K562 (cell line): Measurements from ENCODE around the gene DNAH9. TPM values are rescaled to one million over a fixed set of nuclear protein-coding genes. Genes with fewer than 3 reads are reported as not detected.

Experiments used
- ATAC-seq: fragments of 200-7000 bp; cut with Tn5 transposase; 3 replicates; pipeline ENCODE4 v1.9.1; 2020; ENCODE audit warnings: moderate library complexity
- BruUV-seq: library from RNA; stranded (reverse); fragments of 400-500 nt; replicated peaks from 2 replicates; lab custom pipeline; 2021; lab: Mats Ljungman, UMichigan
- CTCF ChIA-PET: fragments of 300-600 bp; formaldehyde crosslinking; extraction: SDS; loops from one replicate; lab custom pipeline; 2021; ENCODE audit warnings: low intra/inter-chr PET ratio; lab: Yijun Ruan, JAX
- POLR2A ChIA-PET: fragments of 300-600, 350-650 bp; sonication (Branson Sonifier 250); formaldehyde crosslinking; extraction: SDS; loops from one replicate; lab custom pipeline; 2021; ENCODE audit warnings: antibody characterized with exemption, inconsistent platforms; lab: Yijun Ruan, JAX
- DNase-seq, 4 experiments: peaks; one replicate each; pipeline versions ENCODE4 v3.0.0 to v3.0.0-alpha.2; 2011 to 2018; ENCODE audit warnings: low spot score in 3 of 4, mixed read lengths in 3 of 4; ENCODE audit errors: extremely low read depth in 1 of 4
- FAIRE-seq: peaks from 2 replicates; lab custom pipeline; 2011; peaks lifted over from hg19 to GRCh38; lab: Jason Lieb, UNC
- H2AFZ ChIP-seq: 2 replicates; pipeline ENCODE4 v1.6.0; 2011; ENCODE audit warnings: low read depth, low read length, control low read depth, inconsistent platforms
- H3K27ac ChIP-seq: fragments of 200-600 bp; 3 replicates; pipeline ENCODE4 v1.8.0; 2011; ENCODE audit warnings: low read depth, mild to moderate bottlenecking, control low read depth, inconsistent platforms, low read length, moderate library complexity, mixed read lengths; ENCODE audit errors: extremely low read depth
- H3K27me3 ChIP-seq, 2 experiments: fragments of 300-600 bp in 1 of 2; 2 replicates in 1 of 2; 3 replicates in 1 of 2; pipeline versions ENCODE4 v1.6.0 to v1.8.0; 2011; ENCODE audit warnings: inconsistent platforms in 2 of 2, low read length in 2 of 2, mild to moderate bottlenecking in 1 of 2, mixed read lengths in 1 of 2, moderate library complexity in 1 of 2; ENCODE audit not compliant: control insufficient read depth in 2 of 2, insufficient read depth in 2 of 2
- H3K36me3 ChIP-seq: fragments of 300-600 bp; 3 replicates; pipeline ENCODE4 v1.8.0; 2011; ENCODE audit warnings: mild to moderate bottlenecking, low read length, inconsistent platforms; ENCODE audit not compliant: control insufficient read depth, insufficient read depth
- H3K4me1 ChIP-seq, 2 experiments: fragments of 200-600 bp in 1 of 2; replicated peaks in 1 of 2; 2 replicates in 1 of 2; 3 replicates in 1 of 2; pipeline versions ENCODE4 v1.5.1 to v1.8.0; 2011; ENCODE audit warnings: inconsistent platforms in 2 of 2, low read length in 2 of 2, mild to moderate bottlenecking in 1 of 2, mixed read lengths in 1 of 2, moderate library complexity in 1 of 2; ENCODE audit not compliant: control insufficient read depth in 2 of 2, insufficient read depth in 2 of 2
- H3K4me2 ChIP-seq: 2 replicates; pipeline ENCODE4 v1.6.1; 2011; ENCODE audit warnings: low read length, control low read depth, inconsistent platforms, mixed read lengths; ENCODE audit not compliant: insufficient read depth
- H3K4me3 ChIP-seq: fragments of 200-600 bp; sonication (generic), shearing (Covaris generic); 2 replicates; pipeline ENCODE4 v1.5.1; 2016; ENCODE audit warnings: control low read depth, inconsistent platforms
- H3K79me2 ChIP-seq: fragments of 200-600 bp; 3 replicates; pipeline ENCODE4 v1.8.0; 2011; ENCODE audit warnings: low read length, inconsistent platforms; ENCODE audit not compliant: control insufficient read depth, insufficient read depth
- H3K9ac ChIP-seq, 2 experiments: 2 replicates each; pipeline versions ENCODE4 v1.6.0 to v1.6.1; 2011; ENCODE audit warnings: low read depth in 2 of 2, low read length in 2 of 2, control low read depth in 1 of 2, inconsistent platforms in 1 of 2, mild to moderate bottlenecking in 1 of 2, mixed read lengths in 1 of 2; ENCODE audit not compliant: insufficient read depth in 1 of 2
- H3K9me1 ChIP-seq: one replicate; pipeline ENCODE4 v1.6.0; 2011; ENCODE audit warnings: inconsistent platforms, mild to moderate bottlenecking, low read length, moderate library complexity; ENCODE audit not compliant: control insufficient read depth, insufficient read depth
- H3K9me3 ChIP-seq: replicated peaks from 2 replicates; pipeline ENCODE4 v1.5.1; 2011; ENCODE audit warnings: low read depth, low read length, inconsistent platforms; ENCODE audit not compliant: control insufficient read depth, insufficient read depth
- H4K20me1 ChIP-seq: replicated peaks from 2 replicates; pipeline ENCODE4 v1.6.1; 2011; ENCODE audit warnings: low read length, inconsistent platforms, mixed read lengths; ENCODE audit not compliant: control insufficient read depth, insufficient read depth
- E2F3 ChIP-seq: fragments of 250-450 bp; sonication (Bioruptor Pico); IDR thresholded peaks from 2 replicates; pipeline ENCODE4 v1.4.0; 2020; ENCODE audit warnings: mild to moderate bottlenecking
- FOXP1 ChIP-seq: sonication (generic); formaldehyde crosslinking; IDR thresholded peaks from 2 replicates; pipeline ENCODE4 v1.8.0; 2022; ENCODE audit warnings: mild to moderate bottlenecking, missing genetic modification reagents
- HDAC3 ChIP-seq: fragments of 450-650 bp; IDR thresholded peaks from 2 replicates; pipeline ENCODE4 v1.6.1; 2018; ENCODE audit warnings: borderline replicate concordance, mild to moderate bottlenecking, moderate library complexity; ENCODE audit not compliant: partially characterized antibody
- HNRNPL ChIP-seq: fragments of 200-400 bp; formaldehyde crosslinking; IDR thresholded peaks from 2 replicates; pipeline ENCODE4 v1.6.1; 2017; ENCODE audit warnings: low read depth, mild to moderate bottlenecking, low read length
- MECOM ChIP-seq: fragments of 250-450 bp; sonication (Bioruptor Pico); IDR thresholded peaks from 2 replicates; pipeline ENCODE4 v1.8.0; 2022; ENCODE audit warnings: inconsistent platforms
- NFRKB ChIP-seq: fragments of 450-650 bp; IDR thresholded peaks from 2 replicates; pipeline ENCODE4 v1.6.1; 2016; ENCODE audit warnings: low read depth
- TCF7 ChIP-seq: sonication (generic); IDR thresholded peaks from 2 replicates; pipeline ENCODE4 v1.6.1; 2016; ENCODE audit warnings: antibody characterized with exemption, borderline replicate concordance
- XRCC4 ChIP-seq: IDR thresholded peaks from one replicate; pipeline ENCODE4 v1.6.1; 2011; ENCODE audit not compliant: insufficient read depth, insufficient read length; ENCODE audit errors: extremely low read depth
- XRCC5 ChIP-seq: fragments of 200-400 bp; formaldehyde crosslinking; IDR thresholded peaks from 2 replicates; pipeline ENCODE4 v1.6.1; 2017; ENCODE audit warnings: low read depth, mild to moderate bottlenecking, low read length
- ZC3H11A ChIP-seq: IDR thresholded peaks from 2 replicates; pipeline ENCODE4 v1.6.1; 2012; ENCODE audit warnings: low read depth, low read length, improper control_type of control experiment
- ZNF146 ChIP-seq: IDR thresholded peaks from one replicate; pipeline ENCODE4 v1.6.1; 2018; ENCODE audit warnings: missing compliant biosample characterization; ENCODE audit not compliant: unreplicated experiment
- ZNF24 ChIP-seq: fragments of 450-650 bp; IDR thresholded peaks from 2 replicates; pipeline ENCODE4 v1.6.1; 2016
- WGBS: fragments of 100-300 bp; shearing (Covaris generic); methylation state at CpG from one replicate; pipeline ENCODE4 v1.1.6; 2016; ENCODE audit warnings: low coverage, mixed read lengths; ENCODE audit not compliant: insufficient coverage; ENCODE audit errors: missing lambda C conversion rate; 5-methylcytosine and 5-hydroxymethylcytosine counted together
- in situ Hi-C: fragments of 300-500 bp; cut with MboI; formaldehyde crosslinking; loops from 4 replicates; pipeline ENCODE4 v1.15.0; 2018; ENCODE audit warnings: inconsistent platforms, mixed read lengths
- intact Hi-C: fragments of 100-400 bp; cut with micrococcal nuclease; formaldehyde crosslinking; loops from 2 replicates; pipeline ENCODE4 v1.14.2; 2022
- polyA plus RNA-seq, 8 experiments: library from polyadenylated mRNA; depleted of rRNA in 4 of 8; stranded (reverse) in 5 of 8; unstranded in 3 of 8; fragments of >200 nt; fragmentation: Nextera tagmentation in 2 of 8; fragmentation: Illumina TruSeq in 1 of 8; extraction: Ambion mirVana in 2 of 8; extraction: Trizol in 1 of 8; gene quantifications; 2 replicates each; pipeline versions ENCODE4 v1.2.1 to v1.2.3, GENCODE V29; 2011 to 2014; ENCODE audit warnings: inconsistent platforms in 1 of 8, missing spikeins in 1 of 8
- total RNA-seq, 7 experiments: library from RNA; depleted of rRNA in 6 of 7; stranded (reverse); fragments of >200 nt in 6 of 7; fragmentation: Illumina TruSeq in 2 of 7; extraction: Trizol in 2 of 7; gene quantifications; 2 replicates each; pipeline versions ENCODE4 v1.2.1 to v1.2.3, GENCODE V29; 2011 to 2021; ENCODE audit warnings: low replicate concordance in 1 of 7
- TF ChIP-seq, protein P1 (sequence below): fragments of 450-650 bp; formaldehyde crosslinking; IDR thresholded peaks from 2 replicates; pipeline ENCODE4 v1.4.0; 2022; ENCODE audit warnings: missing genetic modification characterization
- TF ChIP-seq, protein P2 (sequence below): fragments of 250-450 bp; sonication (Bioruptor Pico); IDR thresholded peaks from 2 replicates; pipeline ENCODE4 v1.8.0; 2022; ENCODE audit warnings: inconsistent platforms, mild to moderate bottlenecking, moderate library complexity, borderline replicate concordance
- TF ChIP-seq, protein P3 (sequence below): sonication (generic); formaldehyde crosslinking; IDR thresholded peaks from 2 replicates; pipeline ENCODE4 v1.8.0; 2022; ENCODE audit warnings: mild to moderate bottlenecking, missing genetic modification reagents
- TF ChIP-seq, protein P4 (sequence below): fragments of 250-450 bp; sonication (Bioruptor Pico); IDR thresholded peaks from 2 replicates; pipeline ENCODE4 v1.8.0; 2022; ENCODE audit warnings: inconsistent platforms

The DNAH9 gene
- total and polyA plus RNA-seq, 9 of the 15 experiments (the other 6 are each of a cell fraction or from before 2014, with no cell fraction given) = not detected

DNA sequence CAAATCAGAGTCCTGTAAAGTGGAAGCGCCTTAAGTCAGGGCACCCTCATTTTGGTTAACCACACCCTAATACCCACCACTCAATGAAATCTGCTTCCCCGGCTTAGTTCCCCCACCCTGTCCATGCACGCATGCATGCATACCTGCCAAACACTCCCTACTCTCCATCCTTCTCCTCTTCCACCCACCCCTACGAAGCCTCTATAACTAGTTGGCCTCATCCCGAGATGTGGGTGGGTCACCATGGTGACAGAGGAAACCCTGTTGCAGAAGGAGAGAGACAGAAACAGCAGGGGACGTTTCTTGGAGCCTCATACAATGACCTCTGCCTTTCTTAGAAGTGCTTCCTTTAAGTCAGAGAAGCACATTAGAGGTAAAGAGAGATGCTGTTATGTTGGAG, 46.8 kb upstream of the DNAH9 start:
- intact Hi-C loops = no loop called here
- H4K20me1 ChIP-seq = no peaks in the 10 kb centered on the region
- TF ChIP-seq ZNF24 (no peak), NFRKB (no peak), XRCC5 (no peak), HNRNPL (no peak), ZC3H11A (no peak), HDAC3 (no peak), XRCC4 (no peak), MECOM (CRISPR knock-in tag) (no peak), FOXP1 (CRISPR knock-in tag) (no peak), ZNF146 (CRISPR knock-in tag) (no peak), E2F3 (no peak), TCF7 (no peak)
- TF ChIP-seq, protein P1, sequence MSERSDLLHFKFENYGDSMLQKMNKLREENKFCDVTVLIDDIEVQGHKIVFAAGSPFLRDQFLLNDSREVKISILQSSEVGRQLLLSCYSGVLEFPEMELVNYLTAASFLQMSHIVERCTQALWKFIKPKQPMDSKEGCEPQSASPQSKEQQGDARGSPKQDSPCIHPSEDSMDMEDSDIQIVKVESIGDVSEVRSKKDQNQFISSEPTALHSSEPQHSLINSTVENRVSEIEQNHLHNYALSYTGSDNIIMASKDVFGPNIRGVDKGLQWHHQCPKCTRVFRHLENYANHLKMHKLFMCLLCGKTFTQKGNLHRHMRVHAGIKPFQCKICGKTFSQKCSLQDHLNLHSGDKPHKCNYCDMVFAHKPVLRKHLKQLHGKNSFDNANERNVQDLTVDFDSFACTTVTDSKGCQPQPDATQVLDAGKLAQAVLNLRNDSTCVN = no peak
- TF ChIP-seq, protein P2, sequence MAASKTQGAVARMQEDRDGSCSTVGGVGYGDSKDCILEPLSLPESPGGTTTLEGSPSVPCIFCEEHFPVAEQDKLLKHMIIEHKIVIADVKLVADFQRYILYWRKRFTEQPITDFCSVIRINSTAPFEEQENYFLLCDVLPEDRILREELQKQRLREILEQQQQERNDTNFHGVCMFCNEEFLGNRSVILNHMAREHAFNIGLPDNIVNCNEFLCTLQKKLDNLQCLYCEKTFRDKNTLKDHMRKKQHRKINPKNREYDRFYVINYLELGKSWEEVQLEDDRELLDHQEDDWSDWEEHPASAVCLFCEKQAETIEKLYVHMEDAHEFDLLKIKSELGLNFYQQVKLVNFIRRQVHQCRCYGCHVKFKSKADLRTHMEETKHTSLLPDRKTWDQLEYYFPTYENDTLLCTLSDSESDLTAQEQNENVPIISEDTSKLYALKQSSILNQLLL (CRISPR knock-in tag) = no peak
- TF ChIP-seq, protein P3, sequence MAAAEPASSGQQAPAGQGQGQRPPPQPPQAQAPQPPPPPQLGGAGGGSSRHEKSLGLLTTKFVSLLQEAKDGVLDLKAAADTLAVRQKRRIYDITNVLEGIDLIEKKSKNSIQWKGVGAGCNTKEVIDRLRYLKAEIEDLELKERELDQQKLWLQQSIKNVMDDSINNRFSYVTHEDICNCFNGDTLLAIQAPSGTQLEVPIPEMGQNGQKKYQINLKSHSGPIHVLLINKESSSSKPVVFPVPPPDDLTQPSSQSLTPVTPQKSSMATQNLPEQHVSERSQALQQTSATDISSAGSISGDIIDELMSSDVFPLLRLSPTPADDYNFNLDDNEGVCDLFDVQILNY (CRISPR knock-in tag) = no peak
- TF ChIP-seq, protein P4, sequence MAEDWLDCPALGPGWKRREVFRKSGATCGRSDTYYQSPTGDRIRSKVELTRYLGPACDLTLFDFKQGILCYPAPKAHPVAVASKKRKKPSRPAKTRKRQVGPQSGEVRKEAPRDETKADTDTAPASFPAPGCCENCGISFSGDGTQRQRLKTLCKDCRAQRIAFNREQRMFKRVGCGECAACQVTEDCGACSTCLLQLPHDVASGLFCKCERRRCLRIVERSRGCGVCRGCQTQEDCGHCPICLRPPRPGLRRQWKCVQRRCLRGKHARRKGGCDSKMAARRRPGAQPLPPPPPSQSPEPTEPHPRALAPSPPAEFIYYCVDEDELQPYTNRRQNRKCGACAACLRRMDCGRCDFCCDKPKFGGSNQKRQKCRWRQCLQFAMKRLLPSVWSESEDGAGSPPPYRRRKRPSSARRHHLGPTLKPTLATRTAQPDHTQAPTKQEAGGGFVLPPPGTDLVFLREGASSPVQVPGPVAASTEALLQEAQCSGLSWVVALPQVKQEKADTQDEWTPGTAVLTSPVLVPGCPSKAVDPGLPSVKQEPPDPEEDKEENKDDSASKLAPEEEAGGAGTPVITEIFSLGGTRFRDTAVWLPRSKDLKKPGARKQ (CRISPR knock-in tag) = no peak
- TF ChIP-seq, all 486 proteins: peak for 0
- H3K4me1 ChIP-seq = no peaks in the 10 kb centered on the region
- no peaks in the 10 kb centered on the region for H3K27me3 ChIP-seq
- H3K4me3 ChIP-seq = no peak overlapping the region
- ATAC-seq (no peak), DNase-seq (no peak), FAIRE-seq (no peak)
- 0% methylated on average over 6 of the region's 6 CpGs for WGBS
- no peak overlapping the region for H3K9ac ChIP-seq
- ChIA-PET CTCF (no interaction called here), POLR2A (no interaction called here)
- no peak overlapping the region for H2AFZ ChIP-seq
- no peaks in the 10 kb centered on the region for H3K9me1 ChIP-seq
- H3K79me2 ChIP-seq = no peaks in the 10 kb centered on the region
- in situ Hi-C loops = no loop called here
- no TSS peak for BruUV-seq
- H3K4me2 ChIP-seq = no peak overlapping the region
- H3K27ac ChIP-seq = no peak overlapping the region
- no peaks in the 10 kb centered on the region for H3K36me3 ChIP-seq
- H3K9me3 ChIP-seq = no peaks in the 10 kb centered on the region
